Measurements from ENCODE around the gene SPATA6L. TPM values are rescaled to one million over a fixed set of nuclear protein-coding genes. Genes with fewer than 3 reads are reported as not detected.
A peak's percentile ranks its signal among the peaks of the same experiment; 100 is the strongest.
"Not testable (repeated sequence)": the region's sequence is repeated elsewhere in the genome, so short reads cannot be mapped to it uniquely, and the experiment has no call there.

SPATA6L gene
- total RNA-seq, 1 donor from 2014 or later, result 3.7 TPM

- DNase-seq (ENCODE audit: low spot score), result no peak
- peak; percentile 15 for ATAC-seq
Observed at GRCh38 chr9:4678679-4679267, 12.5 kb upstream of the SPATA6L start.

GRCh38 chr9:4677392-4677791 is 11.1 kb upstream of the SPATA6L start:
- DNase-seq (ENCODE audit: low spot score) (no peak), ATAC-seq (no peak)

GRCh38 chr9:4674783-4675182 is 8.5 kb upstream of the SPATA6L start:
- DNase-seq (ENCODE audit: low spot score) (no peak), ATAC-seq (peak; percentile 17)

GRCh38 chr9:4671737-4672136 is 5.5 kb upstream of the SPATA6L start:
- DNase-seq (ENCODE audit: low spot score) (no peak), ATAC-seq (no peak)

- DNase-seq (ENCODE audit: low spot score) (no peak), ATAC-seq (no peak)
Observed at GRCh38 chr9:4670591-4670990, 4.3 kb upstream of the SPATA6L start.

GRCh38 chr9:4669890-4670289 is 3.6 kb upstream of the SPATA6L start:
- no peak for DNase-seq (ENCODE audit: low spot score)
- no peak for ATAC-seq

GRCh38 chr9:4668604-4669003 is 2.3 kb upstream of the SPATA6L start:
- ATAC-seq, result no peak
- no peak for DNase-seq (ENCODE audit: low spot score)

GRCh38 chr9:4667681-4668080 is 1.4 kb upstream of the SPATA6L start:
- no peak for DNase-seq (ENCODE audit: low spot score)
- no peak for ATAC-seq

GRCh38 chr9:4665357-4665756 is 923 bp downstream of the SPATA6L start:
- DNase-seq (ENCODE audit: low spot score) (no peak), ATAC-seq (no peak)

- DNase-seq (ENCODE audit: low spot score) (no peak), ATAC-seq (no peak)
Observed at GRCh38 chr9:4663956-4664355, 2.3 kb downstream of the SPATA6L start.

- no peak for DNase-seq (ENCODE audit: low spot score)
- ATAC-seq, result peak; percentile 21
Observed at GRCh38 chr9:4662989-4663792, 3.1 kb downstream of the SPATA6L start.

GRCh38 chr9:4662108-4662988 is 3.9 kb downstream of the SPATA6L start, which contains the start of gene PLPP6:
PLPP6 (plus strand) TSS chr9:4662294; CDS start chr9:4662376, 82 bp downstream.
- ATAC-seq, result peak; percentile 89
- peak; percentile 91 for DNase-seq (ENCODE audit: low spot score)

GRCh38 chr9:4661611-4662010 is 4.7 kb downstream of the SPATA6L start:
- no peak for DNase-seq (ENCODE audit: low spot score)
- ATAC-seq, result no peak

GRCh38 chr9:4661165-4661564 is 5.1 kb downstream of the SPATA6L start:
- DNase-seq (ENCODE audit: low spot score) (no peak), ATAC-seq (no peak)

GRCh38 chr9:4660665-4661064 is 5.6 kb downstream of the SPATA6L start:
- DNase-seq (ENCODE audit: low spot score); ATAC-seq: not testable (repeated sequence)

GRCh38 chr9:4657426-4658159 is 8.7 kb downstream of the SPATA6L start:
- ATAC-seq, result peak; percentile 50
- DNase-seq (ENCODE audit: low spot score), result no peak

- ATAC-seq (no peak), DNase-seq (ENCODE audit: low spot score) (no peak)
Observed at GRCh38 chr9:4656621-4657020, 9.7 kb downstream of the SPATA6L start.

- DNase-seq (ENCODE audit: low spot score); ATAC-seq: not testable (repeated sequence)
Observed at GRCh38 chr9:4656196-4656595, 10.1 kb downstream of the SPATA6L start.

- peak; percentile 36 for ATAC-seq
- no peak for DNase-seq (ENCODE audit: low spot score)
Observed at GRCh38 chr9:4654538-4654937, 11.7 kb downstream of the SPATA6L start.

GRCh38 chr9:4654084-4654483 is 12.2 kb downstream of the SPATA6L start:
- DNase-seq (ENCODE audit: low spot score) (no peak), ATAC-seq (no peak)

GRCh38 chr9:4642351-4642750 is 23.9 kb downstream of the SPATA6L start:
- DNase-seq (ENCODE audit: low spot score) (no peak), ATAC-seq (no peak)

Measured in left lobe of liver (tissue), 2 donors.